Cardiac fibroblast (primary cell): ENCODE results near the gene TGFBRAP1.

ENCODE experiments used
- DNase-seq, 2 donors: peaks; one replicate each; pipeline versions ENCODE4 v3.0.0 to v3.0.0-alpha.2; 2010; ENCODE audit warnings: low read depth in 2 of 2
- H3K4me3 ChIP-seq, 2 donors: replicated peaks in 1 of 2; 1 replicate in 1 of 2; 2 replicates in 1 of 2; pipeline ENCODE4 v1.5.1; 2011; ENCODE audit warnings: low read depth in 2 of 2, low read length in 2 of 2, mild to moderate bottlenecking in 2 of 2, moderate library complexity in 1 of 2
- CTCF ChIP-seq: IDR thresholded peaks from one replicate; pipeline ENCODE4 v1.5.1; 2011; ENCODE audit warnings: low read depth, mild to moderate bottlenecking, low read length, inconsistent platforms

The TGFBRAP1 gene

GRCh38 chr2:105294844-105295481 is 34.6 kb downstream of the TGFBRAP1 start:
- no peak overlapping the region for H3K4me3 ChIP-seq
- peak; percentile 74 to 80 for DNase-seq
- peak; percentile 69 for TF ChIP-seq CTCF

GRCh38 chr2:105294046-105294445 is 35.5 kb downstream of the TGFBRAP1 start:
- TF ChIP-seq CTCF: no peak
- no peak overlapping the region for H3K4me3 ChIP-seq
- DNase-seq: no peak

DNA sequence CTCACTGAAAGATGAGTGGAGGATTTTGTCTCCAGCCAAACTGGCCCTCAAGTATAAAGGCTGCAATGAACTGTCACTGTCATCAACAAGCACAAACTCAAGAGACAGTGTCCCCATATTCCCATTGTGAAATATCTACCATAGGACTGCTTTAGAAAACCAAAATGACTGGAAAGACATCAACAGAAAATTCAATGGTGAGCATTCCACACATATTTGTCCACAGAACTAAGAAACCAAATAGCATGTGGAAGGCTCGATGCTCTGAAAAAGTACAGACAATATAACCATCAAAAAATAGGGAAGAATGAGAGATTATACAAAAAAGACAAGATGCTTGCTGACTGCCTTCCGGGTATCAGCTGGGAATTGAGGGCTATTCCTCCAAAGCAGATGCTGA is 37.6 kb downstream of the TGFBRAP1 start:
- no peak for DNase-seq
- no peak overlapping the region for H3K4me3 ChIP-seq
- no peak for TF ChIP-seq CTCF

GRCh38 chr2:105290981-105291660 is 38.4 kb downstream of the TGFBRAP1 start:
- no peak overlapping the region for H3K4me3 ChIP-seq
- DNase-seq: no peak
- no peak for TF ChIP-seq CTCF

GRCh38 chr2:105288133-105288532 is 41.4 kb downstream of the TGFBRAP1 start:
- H3K4me3 ChIP-seq: no peak overlapping the region
- no peak for TF ChIP-seq CTCF
- no peak for DNase-seq

DNA sequence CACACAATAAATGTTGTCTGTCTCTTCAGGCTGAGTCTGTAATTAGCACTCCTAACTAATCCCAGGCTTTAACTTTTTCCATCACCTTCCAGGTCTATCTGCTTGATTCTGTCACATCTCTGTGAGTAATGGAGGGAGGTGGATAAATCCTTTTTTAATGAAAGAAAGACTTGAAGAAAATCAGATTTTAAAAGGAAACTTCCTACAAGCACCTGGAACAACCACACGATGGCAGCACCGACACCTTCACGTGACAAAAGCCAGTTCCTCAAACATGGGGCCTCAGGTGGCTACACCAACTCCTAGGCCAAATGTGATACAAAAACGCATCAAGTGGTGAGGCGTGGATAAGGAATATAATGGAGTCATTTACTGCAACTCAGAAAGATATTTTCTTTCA is 41.8 kb downstream of the TGFBRAP1 start:
- TF ChIP-seq CTCF: peak; percentile 48
- H3K4me3 ChIP-seq: no peak overlapping the region
- DNase-seq: peak; percentile 48 to 58
